ENCODE results near the gene CNTD1. TPM values are rescaled to one million over a fixed set of nuclear protein-coding genes. Genes with fewer than 3 reads are reported as not detected.
A peak's percentile ranks its signal among the peaks of the same experiment; 100 is the strongest.

The CNTD1 gene
- total and polyA plus RNA-seq, 2 of the 4 experiments (the other 2 are of a cell fraction), result not detected

GRCh38 chr17:42833767-42834422 lies 35.2 kb downstream of the CNTD1 start:
- peaks cover 24% of the 10 kb centered on the region for H3K36me3 ChIP-seq (ENCODE audit: control insufficient read depth, insufficient read depth, low read length)
- peak overlapping the region; percentile 81 for H3K4ac ChIP-seq (ENCODE audit: low read depth, low read length)
- no TSS peak for BruUV-seq (replicated peaks)
- H4K8ac ChIP-seq (ENCODE audit: low read depth in 2 of 2, low read length in 2 of 2), result peak overlapping the region; percentile 84 to 100
- no peak for DNase-seq
- H2BK5ac ChIP-seq (ENCODE audit: low read depth, low read length, poor library complexity, severe bottlenecking), result peak overlapping the region; percentile 51
- no peak overlapping the region for H2BK120ac ChIP-seq (ENCODE audit: low read depth, low read length)
- peak overlapping the region; percentile 59 for H2AK5ac ChIP-seq (ENCODE audit: low read depth, low read length)
- CTCF ChIA-PET, result interaction anchor here (1.3 kb wide), 1 partner anchor 10 kb away, joined by 3 read pairs; the partner anchor contains the start of gene BECN1
- peak overlapping the region; percentile 81 for H3K27ac ChIP-seq (ENCODE audit: insufficient read depth, low read length)
- peak overlapping the region; percentile 83 for H3K4me3 ChIP-seq (ENCODE audit: insufficient read depth, low read depth, low read length)
- H4K91ac ChIP-seq (ENCODE audit: insufficient read depth, low read depth, low read length), result peak overlapping the region; percentile 62
- ATAC-seq (ENCODE audit: low read depth), result no peak; the same call in none of the 2 replicates
- WGBS, 2 experiments (ENCODE audit: extremely low coverage in 2 of 2, insufficient read length in 1 of 2), result no CpG with 5 or more reads among the region's 18 CpGs
- POLR2A ChIA-PET (ENCODE audit: unreplicated experiment), result interaction anchor here (1.0 kb wide), 1 partner anchor 10 kb away, joined by 4 read pairs; the partner anchor contains the start of gene BECN1
- H2BK20ac ChIP-seq (ENCODE audit: low read depth, low read length), result no peak overlapping the region
- no peaks in the 10 kb centered on the region for H3K27me3 ChIP-seq (ENCODE audit: control insufficient read depth, insufficient read depth, low read length)
- peaks cover 38 to 59% of the 10 kb centered on the region in 2 experiments for H3K79me1 ChIP-seq (ENCODE audit: low read depth in 1 of 2, low read length in 2 of 2)
- peak overlapping the region; percentile 77 for H3K14ac ChIP-seq (replicated peaks; ENCODE audit: low read depth, low read length)
- peak overlapping the region; percentile 96 for H2AFZ ChIP-seq (replicated peaks; ENCODE audit: low read length, poor library complexity)
- peak overlapping the region; percentile 100 for H3K4me2 ChIP-seq (ENCODE audit: low read depth, low read length)
- intact Hi-C loops (cut with micrococcal nuclease), result no loop called here
- peak overlapping the region; percentile 83 for H3K9ac ChIP-seq (ENCODE audit: low read depth, low read length)
- in situ Hi-C loops (cut with MboI; ENCODE audit: low sequenced_read_pairs), result no loop called here
- peak overlapping the region; percentile 84 for H2AK9ac ChIP-seq (replicated peaks; ENCODE audit: low read depth, low read length, poor library complexity)
- H3K9me3 ChIP-seq (ENCODE audit: control insufficient read depth, insufficient read depth, low read length), result no peaks in the 10 kb centered on the region
- H4K20me1 ChIP-seq (ENCODE audit: insufficient read depth, low read length), result peaks cover 4% of the 10 kb centered on the region; the same call in 1 of the 2 replicates
- H2BK15ac ChIP-seq (ENCODE audit: low read depth, low read length), result no peak overlapping the region
- H4K5ac ChIP-seq (ENCODE audit: low read depth, low read length), result peak overlapping the region; percentile 53
- no peaks in the 10 kb centered on the region for H3K9me1 ChIP-seq (ENCODE audit: insufficient read depth, low read length)
- H3K23ac ChIP-seq (ENCODE audit: low read depth, low read length), result peak overlapping the region; percentile 54
- H3K56ac ChIP-seq (ENCODE audit: extremely low read depth, insufficient read depth, low read length), result peak overlapping the region; percentile 59
- dilution Hi-C loops (cut with HindIII; ENCODE audit: low sequenced_read_pairs, unreplicated experiment), result no loop called here
- no peak overlapping the region for H3K18ac ChIP-seq (ENCODE audit: low read depth, low read length)
- TF ChIP-seq, protein P1, sequence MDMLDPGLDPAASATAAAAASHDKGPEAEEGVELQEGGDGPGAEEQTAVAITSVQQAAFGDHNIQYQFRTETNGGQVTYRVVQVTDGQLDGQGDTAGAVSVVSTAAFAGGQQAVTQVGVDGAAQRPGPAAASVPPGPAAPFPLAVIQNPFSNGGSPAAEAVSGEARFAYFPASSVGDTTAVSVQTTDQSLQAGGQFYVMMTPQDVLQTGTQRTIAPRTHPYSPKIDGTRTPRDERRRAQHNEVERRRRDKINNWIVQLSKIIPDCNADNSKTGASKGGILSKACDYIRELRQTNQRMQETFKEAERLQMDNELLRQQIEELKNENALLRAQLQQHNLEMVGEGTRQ (IDR thresholded peaks at IDR 0.05; ENCODE audit: low read depth, low read length), result peak; percentile 2; the same call in 1 of the 2 replicates
- TF ChIP-seq RAD21 (IDR thresholded peaks at IDR 0.05; ENCODE audit: low read length), result no peak
- TF ChIP-seq MXI1 (IDR thresholded peaks at IDR 0.05; ENCODE audit: borderline replicate concordance, low read depth, low read length), result peak; percentile 35; the same call in 1 of the 2 replicates
- 0 out of 2 replicates have a peak, but pooled peaks cover 3% of the 10 kb centered on the region for H3K4me1 ChIP-seq (ENCODE audit: control insufficient read depth, insufficient read depth, low read length)
